OCI-LY7 (cell line): ENCODE measurements around the gene SCAF1. TPM values are rescaled to one million over a fixed set of nuclear protein-coding genes. Genes with fewer than 3 reads are reported as not detected.

Experiments
- BruUV-seq: library from RNA; stranded (reverse); fragments of 400-500 nt; replicated peaks from 2 replicates; lab custom pipeline; 2021; lab: Mats Ljungman, UMichigan
- CTCF ChIA-PET: fragments of 300-600 bp; sonication (Branson Sonifier 250); formaldehyde crosslinking; loops from one replicate; lab custom pipeline; 2022; ENCODE audit warnings: antibody characterized with exemption; ENCODE audit not compliant: unreplicated experiment; lab: Charles Lee
- POLR2A ChIA-PET: fragments of 300-600 bp; sonication (Branson Sonifier 250); formaldehyde crosslinking; loops from one replicate; lab custom pipeline; 2022; ENCODE audit warnings: antibody characterized with exemption; lab: Charles Lee
- DNase-seq: peaks from one replicate; pipeline ENCODE4 v3.0.0-alpha.2; 2015; ENCODE audit warnings: low spot score
- H2AFZ ChIP-seq: fragments of 200-600 bp; sonication (generic), shearing (Covaris generic); 2 replicates; pipeline ENCODE4 v1.6.1; 2014; ENCODE audit warnings: mild to moderate bottlenecking, antibody characterized with exemption, low read length, moderate library complexity
- H3K27ac ChIP-seq: fragments of 200-600 bp; sonication (generic); 2 replicates; pipeline ENCODE4 v1.5.1; 2014; ENCODE audit warnings: mixed run types, low read depth, mild to moderate bottlenecking, moderate library complexity, low read length, inconsistent platforms; ENCODE audit not compliant: poor library complexity, severe bottlenecking
- H3K36me3 ChIP-seq: fragments of 200-600 bp; sonication (generic); 2 replicates; pipeline ENCODE4 v1.6.1; 2014; ENCODE audit warnings: mild to moderate bottlenecking, antibody characterized with exemption, low read length, moderate library complexity, mixed read lengths; ENCODE audit not compliant: insufficient read depth
- H3K4me1 ChIP-seq: fragments of 200-600 bp; sonication (generic); 2 replicates; pipeline ENCODE4 v1.5.1; 2014; ENCODE audit warnings: mild to moderate bottlenecking, low read length; ENCODE audit not compliant: insufficient read depth, poor library complexity, severe bottlenecking
- H3K4me2 ChIP-seq: fragments of 200-600 bp; sonication (generic); 2 replicates; pipeline ENCODE4 v1.6.1; 2014; ENCODE audit warnings: mild to moderate bottlenecking, low read length
- H3K4me3 ChIP-seq: fragments of 200-600 bp; sonication (generic); 2 replicates; pipeline ENCODE4 v1.5.1; 2014; ENCODE audit warnings: mild to moderate bottlenecking, low read depth, low read length; ENCODE audit not compliant: poor library complexity, severe bottlenecking
- H3K79me2 ChIP-seq: fragments of 200-600 bp; sonication (generic); 2 replicates; pipeline ENCODE4 v1.6.1; 2016; ENCODE audit warnings: low read depth, mild to moderate bottlenecking, low read length, moderate library complexity, mixed read lengths; ENCODE audit not compliant: insufficient read depth
- H3K9me2 ChIP-seq: fragments of 200-600 bp; sonication (generic); 2 replicates; pipeline ENCODE4 v1.6.1; 2016; ENCODE audit warnings: mild to moderate bottlenecking, low read length, mixed read lengths; ENCODE audit not compliant: insufficient read depth
- H3K9me3 ChIP-seq: fragments of 200-600 bp; sonication (generic); 2 replicates; pipeline ENCODE4 v1.6.1; 2014; ENCODE audit warnings: mild to moderate bottlenecking, mixed run types, low read length, mixed read lengths
- H4K20me1 ChIP-seq: fragments of 200-600 bp; sonication (generic); 2 replicates; pipeline ENCODE4 v1.6.1; 2014; ENCODE audit warnings: mild to moderate bottlenecking, antibody characterized with exemption, low read length, moderate library complexity, mixed read lengths; ENCODE audit not compliant: insufficient read depth
- EZH2phosphoT487 ChIP-seq: fragments of 200-600 bp; sonication (generic); IDR thresholded peaks from 2 replicates; pipeline ENCODE4 v1.6.1; 2018; ENCODE audit warnings: low read depth, borderline replicate concordance, mild to moderate bottlenecking, mixed run types, antibody characterized with exemption, low read length, moderate library complexity, mixed read lengths
- intact Hi-C: fragments of 100-400 bp; cut with micrococcal nuclease; formaldehyde crosslinking; loops from one replicate; pipeline ENCODE4 v1.10.0; 2022; ENCODE audit not compliant: unreplicated experiment
- total RNA-seq, 2 experiments: library from RNA; depleted of rRNA in 1 of 2; stranded (reverse); fragments of >200 nt in 1 of 2; shearing (Covaris generic) in 1 of 2; gene quantifications; 2 replicates each; pipeline ENCODE4 v1.2.3, GENCODE V29; 2014 to 2022
- TF ChIP-seq, protein P1 (sequence below): fragments of 200-600 bp; sonication (generic); conservative IDR thresholded peaks from 2 replicates; pipeline ENCODE4 v1.5.1; 2014; ENCODE audit warnings: mild to moderate bottlenecking, antibody characterized with exemption, low read length, moderate library complexity, mixed read lengths

SCAF1 gene
- total RNA-seq, 2 experiments from 2014 or later = 15.0 to 44.0 TPM

DNA sequence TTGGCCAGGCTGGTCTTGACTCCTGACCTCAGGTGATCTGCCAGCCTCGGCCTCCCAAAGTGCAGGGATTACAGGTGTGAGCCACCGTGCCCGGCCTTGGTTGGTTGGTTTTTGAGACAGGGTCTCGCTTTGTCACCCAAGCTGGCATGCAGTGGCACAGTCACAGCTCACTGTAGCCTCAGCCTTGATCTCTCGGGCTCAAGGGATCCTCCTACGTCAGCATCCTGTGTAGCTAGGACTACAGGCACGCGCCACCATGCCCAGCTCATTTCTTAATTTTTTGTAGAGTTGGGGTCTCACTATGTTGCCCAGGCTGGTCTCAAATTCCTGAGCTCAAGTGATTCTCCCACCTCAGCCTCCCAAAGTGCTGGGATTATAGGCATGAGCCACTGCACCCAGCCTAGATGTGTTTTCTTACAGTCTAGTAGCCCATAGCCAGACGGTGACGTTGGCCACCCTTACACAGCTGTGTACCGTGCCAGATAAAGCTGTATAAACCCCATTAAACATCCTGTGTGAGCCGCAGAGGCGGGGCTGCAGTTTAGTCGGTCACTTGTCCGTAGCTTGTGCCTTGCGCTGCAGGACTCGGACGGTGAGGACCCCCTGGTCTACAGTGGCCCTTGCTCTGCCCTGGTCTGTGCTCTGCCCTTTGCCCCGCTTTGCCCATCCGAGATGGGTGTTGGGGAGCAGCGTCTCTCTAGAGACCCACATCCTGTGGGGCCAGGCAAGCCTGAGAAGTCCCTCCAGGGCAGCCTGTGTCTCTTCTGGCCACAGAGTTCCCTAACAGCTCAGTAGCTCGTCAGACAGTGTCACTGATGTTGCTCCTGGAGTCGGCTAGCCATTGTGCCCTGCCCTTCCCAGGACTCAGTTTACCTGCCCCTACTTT lies 13.8 kb downstream of the SCAF1 start:
- H3K4me2 ChIP-seq = no peak overlapping the region
- DNase-seq = no peak
- POLR2A ChIA-PET = interaction anchor here (0.6 to 1.9 kb wide), 2 partner anchors 14 to 19 kb away, joined by 5 read pairs; partner anchors contain the start of gene SCAF1
- H3K9me2 ChIP-seq = no peaks in the 10 kb centered on the region
- CTCF ChIA-PET = no interaction called here
- no peak overlapping the region for H3K27ac ChIP-seq
- no TSS peak for BruUV-seq
- no peak overlapping the region for H2AFZ ChIP-seq
- peaks cover 85% of the 10 kb centered on the region for H3K36me3 ChIP-seq
- H4K20me1 ChIP-seq = no peaks in the 10 kb centered on the region
- intact Hi-C loops = no loop called here
- H3K79me2 ChIP-seq = no peaks in the 10 kb centered on the region
- no peak overlapping the region for H3K4me3 ChIP-seq
- no peaks in the 10 kb centered on the region for H3K9me3 ChIP-seq
- TF ChIP-seq, protein P1, sequence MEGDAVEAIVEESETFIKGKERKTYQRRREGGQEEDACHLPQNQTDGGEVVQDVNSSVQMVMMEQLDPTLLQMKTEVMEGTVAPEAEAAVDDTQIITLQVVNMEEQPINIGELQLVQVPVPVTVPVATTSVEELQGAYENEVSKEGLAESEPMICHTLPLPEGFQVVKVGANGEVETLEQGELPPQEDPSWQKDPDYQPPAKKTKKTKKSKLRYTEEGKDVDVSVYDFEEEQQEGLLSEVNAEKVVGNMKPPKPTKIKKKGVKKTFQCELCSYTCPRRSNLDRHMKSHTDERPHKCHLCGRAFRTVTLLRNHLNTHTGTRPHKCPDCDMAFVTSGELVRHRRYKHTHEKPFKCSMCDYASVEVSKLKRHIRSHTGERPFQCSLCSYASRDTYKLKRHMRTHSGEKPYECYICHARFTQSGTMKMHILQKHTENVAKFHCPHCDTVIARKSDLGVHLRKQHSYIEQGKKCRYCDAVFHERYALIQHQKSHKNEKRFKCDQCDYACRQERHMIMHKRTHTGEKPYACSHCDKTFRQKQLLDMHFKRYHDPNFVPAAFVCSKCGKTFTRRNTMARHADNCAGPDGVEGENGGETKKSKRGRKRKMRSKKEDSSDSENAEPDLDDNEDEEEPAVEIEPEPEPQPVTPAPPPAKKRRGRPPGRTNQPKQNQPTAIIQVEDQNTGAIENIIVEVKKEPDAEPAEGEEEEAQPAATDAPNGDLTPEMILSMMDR = no peak
- TF ChIP-seq EZH2phosphoT487 = no peak
- no peaks in the 10 kb centered on the region for H3K4me1 ChIP-seq

DNA sequence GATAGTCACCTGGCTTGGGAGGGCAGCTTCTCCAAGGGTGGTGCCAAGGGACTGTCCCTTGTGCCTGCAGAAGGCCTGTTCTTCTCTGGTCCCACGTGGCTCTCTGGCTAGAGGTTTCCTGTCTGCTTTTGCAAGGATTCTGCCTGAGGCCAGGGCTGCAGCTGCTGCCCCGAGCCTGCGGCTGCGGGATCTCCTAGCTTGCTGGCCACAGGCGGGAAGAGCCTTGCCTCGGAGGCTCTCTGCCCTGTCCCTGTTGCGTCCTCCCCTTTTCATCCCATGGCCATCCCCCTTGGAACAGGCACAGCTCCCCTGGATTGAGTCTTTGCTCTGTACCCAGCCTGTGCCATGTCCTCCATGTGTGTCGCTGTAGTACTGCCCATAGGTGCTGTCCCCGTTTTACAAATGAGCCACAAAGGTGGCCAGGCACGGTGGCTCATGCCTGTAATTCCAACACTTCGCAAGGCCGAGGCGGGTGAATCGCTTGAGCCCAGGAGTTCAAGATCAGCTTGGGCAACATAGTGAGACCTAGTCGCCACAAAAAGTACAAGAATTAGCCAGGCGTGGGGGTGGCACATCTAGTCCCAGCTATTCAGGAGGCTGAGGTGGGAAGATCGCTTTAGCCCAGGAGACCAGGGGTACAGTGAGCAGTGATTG lies 14.6 kb downstream of the SCAF1 start:
- Histone ChIP-seq H4K20me1 (no peaks in the 10 kb centered on the region), H2AFZ (no peak overlapping the region), H3K4me1 (no peaks in the 10 kb centered on the region), H3K4me2 (no peak overlapping the region), H3K4me3 (no peak overlapping the region), H3K9me2 (no peaks in the 10 kb centered on the region), H3K79me2 (no peaks in the 10 kb centered on the region), H3K9me3 (no peaks in the 10 kb centered on the region), H3K36me3 (peaks cover 86% of the 10 kb centered on the region), H3K27ac (no peak overlapping the region)
- ChIA-PET POLR2A (interaction anchor here (0.6 to 1.9 kb wide), 2 partner anchors 15 to 19 kb away, joined by 5 read pairs; partner anchors contain the start of gene SCAF1), CTCF (no interaction called here)
- TF ChIP-seq, protein P1 = no peak
- no peak for TF ChIP-seq EZH2phosphoT487
- DNase-seq = no peak
- intact Hi-C loops = no loop called here
- no TSS peak for BruUV-seq
